SH-SY5Y (cell line): ENCODE results near the gene MRPL11.

Source experiments
- GATA2 ChIP-seq: IDR thresholded peaks from 2 replicates; pipeline ENCODE4 v1.6.1; 2011; ENCODE audit warnings: mild to moderate bottlenecking, low read depth, low read length
- GATA3 ChIP-seq: IDR thresholded peaks from 2 replicates; pipeline ENCODE4 v1.6.1; 2011; ENCODE audit warnings: low read depth, mild to moderate bottlenecking, low read length, moderate library complexity

MRPL11 gene

DNA sequence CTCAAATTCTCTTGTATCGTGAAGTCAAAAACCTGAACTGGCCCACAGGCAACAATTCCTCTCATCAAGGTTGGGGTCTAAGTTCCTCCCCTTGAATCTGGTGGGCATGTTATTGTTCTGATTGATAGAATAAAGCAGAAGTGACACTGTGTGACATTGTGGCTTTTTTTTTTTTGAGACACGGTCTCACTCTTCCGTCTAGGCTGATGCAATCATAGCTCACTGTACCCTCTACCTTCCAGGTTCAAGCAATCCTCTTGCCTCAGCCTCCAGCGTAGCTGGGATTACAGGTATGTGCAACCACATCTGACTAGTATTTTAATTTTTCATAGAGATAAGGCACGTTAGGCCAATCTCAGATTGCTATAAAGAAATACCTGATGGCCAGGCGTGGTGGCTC, 19.2 kb upstream of the MRPL11 start:
- TF ChIP-seq GATA2 (no peak), GATA3 (no peak)

DNA sequence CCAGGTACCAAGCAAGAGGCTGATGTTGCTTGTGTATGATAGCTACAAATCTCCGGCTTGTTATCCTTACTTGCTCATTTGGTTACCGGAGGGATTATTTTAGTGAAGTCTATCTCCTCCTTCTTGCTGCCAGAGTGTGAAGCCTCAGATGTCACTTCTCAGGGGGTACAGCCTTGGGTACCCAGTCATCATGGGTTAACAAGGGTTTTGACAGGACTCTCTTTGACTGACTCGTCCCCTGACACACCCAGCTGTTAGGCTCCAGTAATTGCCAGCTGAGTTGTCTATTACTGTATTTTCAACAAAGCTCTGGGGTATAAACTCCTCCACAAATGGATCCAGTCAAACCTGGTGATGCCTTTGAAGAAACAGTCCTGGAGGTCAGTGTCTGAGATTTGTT, 16.2 kb upstream of the MRPL11 start:
- TF ChIP-seq GATA3: no peak
- TF ChIP-seq GATA2: no peak

DNA sequence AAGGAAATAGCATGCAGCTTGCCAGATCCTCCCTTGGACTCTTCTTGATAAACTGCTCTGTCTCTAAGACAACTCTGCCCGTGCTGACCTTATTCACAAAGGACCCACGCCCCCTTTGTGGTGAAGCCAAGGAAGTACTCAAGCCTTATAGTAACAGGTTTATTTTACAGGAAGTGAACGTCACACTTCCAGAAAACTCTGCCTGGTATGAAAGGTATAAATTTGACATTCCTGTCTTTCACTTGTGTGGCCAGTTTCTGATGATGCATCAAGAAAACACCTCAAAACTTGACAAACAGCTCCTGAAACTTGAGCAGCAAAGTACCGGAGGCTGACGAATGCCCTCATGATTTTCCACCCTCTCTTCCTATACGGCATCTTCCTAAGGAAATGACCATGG, 15.6 kb upstream of the MRPL11 start:
- TF ChIP-seq GATA3 (no peak), GATA2 (no peak)

DNA sequence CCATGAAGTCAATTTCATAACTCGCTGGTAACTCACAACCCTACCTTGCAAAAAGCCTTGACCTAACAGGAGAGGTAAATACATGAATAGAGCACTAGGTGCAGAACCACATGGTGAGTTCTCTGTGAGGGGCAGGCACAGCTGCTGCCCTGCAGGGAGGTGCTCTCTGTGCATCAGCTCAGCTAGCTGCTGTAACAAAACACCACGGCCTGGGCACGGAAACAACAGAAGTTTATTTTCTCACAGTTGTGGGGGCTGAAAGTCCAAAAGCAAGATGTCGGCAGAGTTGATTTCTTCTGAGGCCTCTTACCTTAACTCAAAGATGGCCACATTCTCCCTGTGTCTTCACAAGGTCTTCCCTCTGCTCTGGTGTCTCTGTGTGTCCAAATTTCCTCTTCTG, 13.0 kb upstream of the MRPL11 start:
- no peak for TF ChIP-seq GATA3
- TF ChIP-seq GATA2: no peak

DNA sequence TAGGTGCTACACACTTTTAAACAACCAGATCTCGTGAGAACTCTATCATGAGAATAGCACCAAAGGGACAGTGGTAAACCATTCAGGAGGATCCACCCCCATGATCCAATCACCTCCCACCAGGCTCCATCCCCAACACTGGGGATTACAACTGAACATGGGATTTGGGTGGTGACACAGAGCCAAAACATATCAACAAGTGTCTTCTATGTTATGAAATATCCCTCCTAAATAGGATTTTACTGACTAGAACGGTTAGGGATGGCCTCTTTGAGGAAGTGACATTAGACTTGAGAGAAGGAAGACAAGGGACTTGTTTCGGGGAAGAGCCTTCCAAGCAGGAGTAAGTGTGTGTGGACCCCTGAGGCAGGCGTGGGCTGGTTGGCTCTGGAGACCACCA, 11.9 kb upstream of the MRPL11 start:
- TF ChIP-seq GATA3 (no peak), GATA2 (no peak)

DNA sequence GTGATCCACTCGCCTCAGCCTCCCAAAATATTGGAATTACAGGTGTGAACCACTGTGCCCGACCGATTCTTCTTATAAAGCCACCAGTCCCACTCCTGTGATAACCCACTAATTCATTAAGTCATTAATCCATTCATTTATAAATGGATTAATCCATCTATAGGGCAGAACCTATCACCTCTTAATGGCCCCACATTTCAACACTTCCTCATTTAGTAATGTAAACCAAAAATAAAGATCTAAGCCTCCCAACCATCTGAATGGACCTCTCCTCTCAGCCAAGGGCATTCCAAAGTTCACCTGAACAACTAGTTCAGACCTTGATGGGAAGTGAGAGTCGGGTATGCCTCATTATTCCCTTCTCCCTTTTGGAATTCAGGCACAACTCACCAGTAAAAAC, 9.9 kb upstream of the MRPL11 start:
- TF ChIP-seq GATA2 (no peak), GATA3 (no peak)

DNA sequence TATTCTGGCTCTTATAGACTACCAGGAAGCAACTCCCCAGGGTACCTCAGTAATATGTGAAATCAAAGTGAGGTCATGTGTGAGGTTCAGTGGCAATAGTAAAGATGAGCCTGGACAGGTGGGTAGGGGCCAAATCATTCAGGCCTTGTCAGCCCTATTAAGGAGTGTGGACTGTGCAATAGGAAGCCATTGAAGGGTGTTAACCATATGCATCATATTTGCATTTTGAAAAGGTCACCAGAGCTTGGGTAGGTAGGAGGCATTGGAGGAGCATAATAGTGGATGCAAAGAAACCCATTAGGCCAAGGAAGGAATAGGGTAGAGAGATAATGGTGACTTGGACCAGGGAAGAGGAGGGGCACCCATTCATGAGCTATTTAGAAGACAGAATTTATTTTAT, 8.4 kb upstream of the MRPL11 start:
- no peak for TF ChIP-seq GATA2

DNA sequence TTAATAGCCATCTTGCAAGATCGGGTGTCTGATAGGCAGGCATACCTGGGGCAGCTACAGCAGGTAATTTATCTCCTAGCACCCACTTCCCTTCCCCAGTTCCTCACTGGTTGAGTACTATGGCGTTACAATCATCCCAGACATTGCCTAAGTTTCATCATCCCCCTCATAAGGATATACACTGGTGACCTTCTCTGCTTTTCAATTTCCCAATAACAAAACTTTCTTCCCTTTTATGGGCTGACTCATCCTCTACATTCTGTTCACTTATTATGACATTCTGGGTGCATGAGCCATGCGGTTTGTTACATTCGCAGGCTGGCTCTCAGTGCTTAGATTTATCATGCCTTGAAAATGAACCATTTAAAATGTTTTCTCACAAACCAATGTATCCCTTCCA, 5.0 kb upstream of the MRPL11 start:
- TF ChIP-seq GATA3 (no peak), GATA2 (no peak)

DNA sequence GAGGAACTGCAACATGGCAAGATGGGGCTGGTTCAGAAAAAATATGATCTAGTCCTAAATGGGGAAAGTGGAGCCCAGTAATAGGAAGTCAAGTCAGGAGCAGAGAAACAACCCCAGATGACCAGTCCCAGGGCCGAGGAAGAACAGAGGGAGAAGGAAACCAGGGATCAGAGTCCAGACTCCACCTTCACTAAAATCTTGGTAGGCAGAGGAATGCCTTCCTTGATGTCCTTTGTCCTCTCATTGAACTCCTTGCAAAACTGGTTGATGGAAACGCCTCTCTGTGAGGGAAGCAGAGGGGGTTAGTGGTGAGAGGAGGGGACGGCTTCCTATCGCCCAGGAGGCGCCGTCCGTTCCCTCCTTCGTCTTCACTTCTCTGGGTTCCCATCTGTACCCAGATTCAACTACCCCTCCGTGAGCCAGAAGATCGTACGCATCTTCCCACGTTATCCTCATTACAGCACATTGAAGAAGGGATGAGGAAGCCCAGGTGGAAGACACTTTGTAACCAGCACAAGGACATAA, 607 bp downstream of the MRPL11 start:
- TF ChIP-seq GATA2: no peak
- no peak for TF ChIP-seq GATA3

DNA sequence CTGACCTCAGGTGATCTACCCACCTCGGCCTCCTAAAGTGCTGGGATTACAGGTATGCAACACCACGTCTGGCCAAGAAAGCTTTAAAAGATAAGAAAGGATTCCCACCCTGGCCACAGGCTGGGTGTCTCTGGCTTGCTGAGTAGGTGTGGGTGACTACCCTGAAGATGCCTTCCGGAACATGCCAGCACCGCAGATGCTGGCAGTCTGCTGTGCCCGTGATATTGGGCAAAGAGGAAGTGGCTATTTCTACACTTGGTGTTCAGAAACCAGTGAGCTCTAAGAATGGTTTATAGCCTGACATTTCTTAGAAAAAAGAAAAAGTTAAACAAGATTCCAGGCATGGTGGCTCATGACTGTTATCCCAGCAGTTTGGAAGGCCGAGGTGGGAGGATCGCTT, 6.1 kb downstream of the MRPL11 start:
- TF ChIP-seq GATA3 (no peak), GATA2 (no peak)

DNA sequence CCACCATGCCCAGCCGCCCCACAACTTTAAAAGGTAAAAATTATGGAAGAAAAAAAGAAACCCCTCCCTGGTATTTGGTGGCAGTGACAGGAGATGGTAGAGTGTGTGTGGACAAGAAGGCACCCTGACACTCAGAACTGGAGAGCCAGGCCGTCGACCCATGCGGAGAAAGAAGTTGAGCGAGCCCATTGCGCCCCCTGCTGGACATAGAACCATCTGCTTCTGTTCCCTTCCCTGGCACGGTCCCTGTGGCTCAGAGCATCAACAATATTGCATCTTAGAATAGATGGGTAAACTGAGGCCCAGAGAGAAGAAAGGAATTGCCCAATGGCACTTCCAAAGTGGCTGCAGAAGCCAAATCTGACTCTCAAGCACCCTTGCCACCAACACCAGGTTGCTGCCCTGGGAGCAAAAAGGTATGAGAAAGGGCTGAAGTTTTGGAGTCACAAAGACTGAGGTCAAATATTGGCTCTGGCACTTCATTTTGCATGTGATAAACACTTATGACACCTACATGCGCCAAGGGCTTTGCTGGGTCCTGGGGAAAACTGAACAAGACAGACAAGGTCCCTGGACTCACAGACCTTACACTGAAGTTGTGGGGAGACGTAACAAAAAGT, 8.6 kb downstream of the MRPL11 start:
- TF ChIP-seq GATA3 (no peak), GATA2 (no peak)

DNA sequence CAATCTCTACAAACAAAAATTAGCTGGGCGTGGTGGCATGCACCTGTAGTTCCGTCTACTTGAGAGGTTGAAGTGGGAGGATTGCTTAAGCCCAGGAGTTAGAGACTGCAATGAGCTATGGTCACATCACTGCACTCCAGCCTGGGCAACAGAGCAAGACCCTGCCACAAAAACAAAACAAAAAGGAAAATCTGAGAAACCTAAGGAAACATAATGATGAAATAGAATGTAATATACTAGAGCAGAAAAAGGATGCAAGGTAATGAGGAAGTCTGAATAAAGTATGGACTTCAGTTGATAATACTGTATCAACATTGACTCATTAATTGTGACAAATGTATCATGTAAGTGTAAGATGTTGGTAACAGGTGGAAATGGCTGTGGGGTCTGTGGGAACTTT, 9.7 kb downstream of the MRPL11 start:
- no peak for TF ChIP-seq GATA2
- no peak for TF ChIP-seq GATA3

DNA sequence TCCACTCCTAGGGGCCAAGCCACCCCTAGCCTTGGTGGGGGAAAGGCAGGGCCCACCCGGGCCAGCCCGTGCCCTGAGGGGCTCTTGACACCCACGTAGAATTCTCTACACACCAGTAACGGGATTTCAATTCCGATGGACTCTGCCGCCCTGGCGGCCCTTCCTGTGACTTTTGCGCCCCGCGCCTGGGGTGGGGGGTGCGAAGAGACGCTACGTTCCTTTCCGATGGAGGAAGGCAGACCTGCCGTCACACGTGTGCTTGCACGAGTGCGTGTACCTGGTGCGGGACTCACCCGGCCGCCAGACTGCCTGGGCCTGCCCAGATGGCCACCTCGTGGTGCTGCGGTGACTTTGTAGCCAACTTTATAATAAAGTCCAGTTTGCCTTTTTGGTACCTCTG, 12.3 kb downstream of the MRPL11 start:
- TF ChIP-seq GATA2: no peak

DNA sequence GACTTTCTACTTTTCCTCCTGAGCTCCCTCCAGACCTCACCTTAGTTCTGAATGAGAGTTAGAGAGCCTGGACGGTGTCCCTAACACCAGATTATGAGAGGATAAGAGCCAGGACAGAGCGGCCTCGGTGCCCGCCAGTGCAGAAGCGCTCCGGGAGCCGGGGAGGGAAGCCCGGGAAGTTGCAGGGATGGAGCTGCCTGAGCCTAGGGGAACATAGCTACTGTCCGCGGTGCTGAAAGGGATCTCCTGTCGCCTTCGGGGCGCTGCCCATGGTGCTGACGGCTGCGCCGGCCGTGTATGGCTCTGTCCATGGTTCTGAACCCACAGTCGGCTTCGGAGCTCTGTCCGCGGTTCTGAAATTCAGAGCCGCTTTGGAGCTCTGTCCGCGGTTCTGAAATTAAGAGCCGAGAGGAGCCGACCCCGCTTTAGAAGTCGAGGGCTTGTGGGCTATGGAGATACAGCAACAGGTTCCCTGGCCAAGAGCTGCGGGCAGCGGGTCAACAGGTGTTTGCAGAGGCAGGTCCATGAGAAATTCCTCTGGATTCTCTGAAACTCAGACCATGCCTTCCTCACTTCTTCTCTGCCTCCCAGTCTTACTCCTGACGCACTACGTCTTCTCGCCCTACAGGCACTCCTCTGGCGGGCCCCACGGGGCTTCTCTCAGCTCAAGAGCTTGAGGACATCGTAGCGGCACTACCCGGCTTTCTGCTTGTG, 17.0 kb downstream of the MRPL11 start:
- TF ChIP-seq GATA3 (no peak), GATA2 (no peak)

DNA sequence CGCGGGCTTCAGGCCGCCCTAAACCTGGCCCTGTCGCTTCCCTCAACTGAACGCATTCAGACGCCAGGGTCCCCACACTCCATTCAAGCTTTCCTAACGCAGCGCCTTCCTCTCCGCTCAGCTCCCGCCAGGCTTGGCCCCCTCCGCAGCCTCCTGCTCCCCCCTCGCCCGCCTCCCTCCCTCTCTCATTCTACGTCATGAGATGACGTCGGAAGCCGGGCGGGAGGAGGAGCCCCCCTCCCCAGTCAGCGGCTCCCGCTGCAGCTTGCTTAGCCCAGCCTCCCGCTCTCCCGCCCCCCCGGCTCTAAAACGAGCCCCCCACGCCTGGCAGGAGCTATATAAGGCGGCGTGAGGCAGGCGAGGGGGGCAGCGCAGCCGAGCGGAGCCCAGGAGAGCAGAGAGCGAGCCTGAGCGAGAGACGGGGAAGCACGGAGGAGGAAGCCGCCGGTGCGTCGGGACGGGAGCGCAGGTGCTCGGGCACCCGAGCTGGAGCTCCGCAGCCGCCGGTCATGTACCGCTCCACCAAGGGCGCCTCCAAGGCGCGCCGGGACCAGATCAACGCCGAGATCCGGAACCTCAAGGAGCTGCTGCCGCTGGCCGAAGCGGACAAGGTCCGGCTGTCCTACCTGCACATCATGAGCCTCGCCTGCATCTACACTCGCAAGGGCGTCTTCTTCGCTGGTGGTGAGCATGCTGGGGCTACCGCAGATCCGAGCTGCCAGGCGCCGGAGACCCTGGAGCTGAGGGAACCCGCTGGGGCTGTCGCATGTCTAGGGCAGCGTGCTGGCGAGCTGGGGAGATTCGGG, 17.8 kb downstream of the MRPL11 start, which contains the start of gene NPAS4:
NPAS4 (plus strand) TSS at position 365 of the 806 bp plus-strand sequence; CDS start at position 510, 145 bp downstream.
- no peak for TF ChIP-seq GATA2
